ENCODE data around the gene CPB2.
A peak's percentile ranks its signal among the peaks of the same experiment; 100 is the strongest.

The CPB2 gene

DNA sequence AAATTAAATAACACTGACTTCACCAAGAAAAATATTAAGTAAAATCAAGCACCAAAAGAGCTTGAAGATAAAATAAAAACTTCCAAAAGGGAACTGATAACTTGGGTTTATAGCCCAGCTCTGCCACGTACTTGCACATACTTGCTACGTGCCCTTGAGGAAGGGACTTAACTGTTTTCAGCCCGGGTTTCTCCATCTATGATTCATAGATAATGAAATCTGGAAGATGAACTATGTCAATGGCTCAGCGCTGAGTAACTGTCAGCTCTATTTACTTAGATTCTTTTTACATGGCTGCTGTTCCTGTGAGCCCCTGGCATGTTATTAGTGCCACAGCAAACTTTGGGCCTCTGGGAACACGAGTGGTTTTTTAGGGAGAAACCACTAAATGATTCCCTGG is 42.6 kb downstream of the CPB2 start:
- H3K4me3 ChIP-seq (ENCODE audit: low read length): no peak overlapping the region
- peak; percentile 30 for DNase-seq (ENCODE audit: low read depth)
- TF ChIP-seq, protein P1, sequence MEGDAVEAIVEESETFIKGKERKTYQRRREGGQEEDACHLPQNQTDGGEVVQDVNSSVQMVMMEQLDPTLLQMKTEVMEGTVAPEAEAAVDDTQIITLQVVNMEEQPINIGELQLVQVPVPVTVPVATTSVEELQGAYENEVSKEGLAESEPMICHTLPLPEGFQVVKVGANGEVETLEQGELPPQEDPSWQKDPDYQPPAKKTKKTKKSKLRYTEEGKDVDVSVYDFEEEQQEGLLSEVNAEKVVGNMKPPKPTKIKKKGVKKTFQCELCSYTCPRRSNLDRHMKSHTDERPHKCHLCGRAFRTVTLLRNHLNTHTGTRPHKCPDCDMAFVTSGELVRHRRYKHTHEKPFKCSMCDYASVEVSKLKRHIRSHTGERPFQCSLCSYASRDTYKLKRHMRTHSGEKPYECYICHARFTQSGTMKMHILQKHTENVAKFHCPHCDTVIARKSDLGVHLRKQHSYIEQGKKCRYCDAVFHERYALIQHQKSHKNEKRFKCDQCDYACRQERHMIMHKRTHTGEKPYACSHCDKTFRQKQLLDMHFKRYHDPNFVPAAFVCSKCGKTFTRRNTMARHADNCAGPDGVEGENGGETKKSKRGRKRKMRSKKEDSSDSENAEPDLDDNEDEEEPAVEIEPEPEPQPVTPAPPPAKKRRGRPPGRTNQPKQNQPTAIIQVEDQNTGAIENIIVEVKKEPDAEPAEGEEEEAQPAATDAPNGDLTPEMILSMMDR (conservative IDR thresholded peaks at IDR 0.05; ENCODE audit: low read length): no peak

DNA sequence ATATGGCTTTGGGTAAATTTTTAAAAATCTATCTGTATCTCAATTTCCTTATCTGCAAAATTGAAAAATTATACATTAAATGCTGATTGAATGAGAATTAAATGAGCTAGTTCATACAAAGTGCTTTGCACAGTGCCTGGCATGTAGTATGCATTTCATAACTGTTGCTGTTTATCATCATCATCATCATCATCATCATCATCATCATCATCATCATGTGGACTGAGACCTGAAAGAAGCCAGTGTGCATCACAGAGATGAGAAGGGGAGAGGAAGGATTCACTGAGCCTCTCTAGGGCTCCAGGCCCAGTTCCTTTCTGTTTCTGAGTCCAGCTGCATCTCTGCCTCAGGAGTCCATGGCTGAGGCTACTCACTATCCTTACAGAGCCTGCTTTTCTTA is 45.4 kb downstream of the CPB2 start:
- no peak for DNase-seq (ENCODE audit: low read depth)
- no peak overlapping the region for H3K4me3 ChIP-seq (ENCODE audit: low read length)
- TF ChIP-seq, protein P1 (conservative IDR thresholded peaks at IDR 0.05; ENCODE audit: low read length): no peak

DNA sequence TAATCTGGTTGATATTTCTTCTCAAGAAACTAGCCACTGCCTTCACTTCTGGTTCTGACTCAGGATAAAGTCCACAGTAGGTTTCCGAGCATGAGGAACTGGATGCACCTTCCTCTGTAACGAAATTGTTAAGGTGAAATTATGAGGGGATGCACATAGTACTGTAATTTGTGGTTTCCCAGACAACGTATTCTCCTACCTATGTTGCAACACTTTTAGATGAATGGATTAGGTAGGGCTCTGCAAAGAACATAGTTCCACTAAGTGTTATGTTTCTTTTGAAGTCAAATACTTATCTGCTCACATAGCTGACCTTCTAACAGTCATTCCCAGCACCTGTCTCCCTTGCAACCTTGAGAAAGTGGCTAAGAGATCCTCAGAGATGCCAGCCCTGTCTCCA is 46.6 kb downstream of the CPB2 start:
- TF ChIP-seq, protein P1 (conservative IDR thresholded peaks at IDR 0.05; ENCODE audit: low read length): no peak
- DNase-seq (ENCODE audit: low read depth): no peak
- H3K4me3 ChIP-seq (ENCODE audit: low read length): no peak overlapping the region

DNA sequence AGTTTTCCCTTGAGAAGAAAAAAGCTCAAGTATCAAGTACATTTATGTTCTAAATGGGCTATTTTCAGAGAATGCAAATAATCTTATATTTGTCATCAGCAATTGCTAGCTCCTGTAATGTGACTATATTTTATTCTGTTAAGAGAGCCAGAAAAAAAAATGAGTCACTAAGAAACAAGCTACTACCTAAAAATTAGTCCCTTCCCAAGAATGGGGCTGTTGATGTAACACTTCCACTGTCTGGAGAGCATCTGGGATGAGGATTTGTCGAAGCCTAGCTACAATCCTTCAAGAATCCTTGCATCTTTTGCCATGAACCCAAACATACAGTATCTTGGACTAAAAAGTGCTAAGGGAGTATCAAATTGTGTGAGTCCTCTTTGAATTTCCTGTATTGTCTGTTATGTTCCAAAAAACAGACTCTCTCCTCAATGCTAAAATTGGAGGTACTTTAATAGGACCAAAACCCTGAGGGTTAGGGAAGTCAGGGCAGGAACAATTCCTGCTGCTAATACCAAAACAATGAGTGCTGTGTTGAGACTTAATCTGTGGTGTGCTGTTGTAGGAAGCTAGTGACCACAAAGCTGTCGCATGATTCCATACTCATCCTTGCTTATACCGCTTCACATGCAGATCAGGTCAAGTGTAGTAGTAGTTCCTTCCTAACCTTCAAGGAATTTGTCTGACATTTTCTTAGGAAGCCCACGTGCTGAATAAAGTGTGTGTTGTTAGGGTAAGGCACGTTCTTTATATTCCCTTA is 47.4 kb downstream of the CPB2 start:
- H3K4me3 ChIP-seq (ENCODE audit: low read length): no peak overlapping the region
- TF ChIP-seq, protein P1 (conservative IDR thresholded peaks at IDR 0.05; ENCODE audit: low read length): no peak
- DNase-seq (ENCODE audit: low read depth): peak; percentile 75

DNA sequence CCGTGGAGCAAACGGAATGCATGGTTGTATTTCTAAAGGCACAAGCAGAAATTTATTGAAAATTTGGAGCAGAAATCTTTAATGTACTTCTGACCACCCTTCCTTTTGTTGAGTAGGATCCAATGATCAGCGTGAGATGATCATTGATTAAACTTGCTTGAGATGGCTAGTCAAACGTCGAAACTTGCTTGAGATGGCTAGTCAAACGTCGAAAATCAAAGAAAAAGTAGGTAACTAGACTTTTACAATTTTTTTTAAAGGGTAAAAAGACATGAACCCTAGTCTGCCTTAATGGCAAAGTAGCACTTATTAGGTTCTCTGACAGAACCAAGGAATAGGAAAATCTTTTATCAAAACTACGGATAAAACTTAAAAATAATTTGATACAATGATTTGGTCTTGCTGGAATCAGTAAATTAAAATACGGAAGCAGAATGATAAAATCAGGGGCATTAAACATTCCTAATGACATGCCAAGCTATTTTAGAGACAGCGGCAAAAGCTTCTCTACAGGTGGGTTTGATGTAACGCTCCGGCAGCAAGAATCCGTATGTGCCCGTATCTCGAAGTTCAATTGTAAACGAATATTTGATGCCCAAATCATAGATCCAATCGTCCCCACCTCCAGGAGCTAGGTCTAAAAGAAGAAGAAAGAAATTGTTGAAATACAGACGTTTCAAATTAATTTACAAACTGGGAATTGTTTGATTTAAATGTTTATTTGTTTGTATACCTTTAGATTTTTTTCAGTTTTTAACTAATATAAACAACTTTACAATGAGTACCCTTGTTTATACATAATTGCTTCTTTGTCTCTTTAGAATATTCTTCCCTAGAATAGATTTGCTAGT is 51.4 kb downstream of the CPB2 start:
- TF ChIP-seq, protein P1 (conservative IDR thresholded peaks at IDR 0.05; ENCODE audit: low read length): no peak
- peak overlapping the region; percentile 84 for H3K4me3 ChIP-seq (ENCODE audit: low read length)
- no peak for DNase-seq (ENCODE audit: low read depth)

DNA sequence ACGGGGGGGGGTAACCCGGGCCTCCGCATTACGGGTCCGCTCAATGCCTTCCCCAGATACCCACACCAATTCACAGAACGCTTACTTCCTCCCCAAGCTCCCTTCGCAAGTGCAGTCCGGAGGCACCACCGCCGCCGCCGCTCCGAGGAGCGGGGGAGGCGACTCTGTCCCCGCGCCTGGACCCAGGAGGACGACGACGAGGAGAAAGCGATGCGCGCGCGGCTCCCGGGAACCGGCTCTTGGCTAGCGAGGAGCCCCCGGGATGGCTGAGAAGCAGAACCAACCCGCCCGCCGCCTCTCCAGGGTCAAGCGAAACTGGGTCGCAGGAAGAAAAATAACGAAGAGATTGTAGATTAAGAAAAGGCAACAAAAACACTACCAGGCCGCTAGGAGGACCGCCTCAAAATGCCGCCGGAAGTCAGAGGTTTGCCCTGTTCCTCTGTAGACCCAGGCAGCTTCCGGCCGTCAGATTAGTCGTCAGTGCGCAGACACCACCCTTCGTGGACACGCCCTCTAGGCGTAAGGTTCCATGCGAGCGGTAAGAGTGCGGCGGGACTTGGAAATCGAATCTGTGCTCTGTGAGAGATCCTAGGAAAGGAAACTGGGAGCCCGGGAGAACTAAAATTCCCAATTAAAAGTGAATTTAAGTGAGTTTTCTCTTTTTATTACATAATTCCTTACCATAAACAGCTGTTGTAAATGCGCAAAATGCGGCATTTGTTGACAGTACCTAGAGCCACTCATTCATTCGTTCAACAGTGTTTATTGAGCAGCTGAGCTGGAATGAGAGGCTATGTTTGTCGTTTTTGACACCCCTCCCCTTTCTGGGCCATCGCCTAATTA is 52.3 kb downstream of the CPB2 start, which contains the start of gene ZC3H13:
Gene ZC3H13, minus strand, starts transcription at position 428 of the 843 bp plus-strand sequence. CDS start 7,239 bp downstream, outside the sequence.
- DNase-seq (ENCODE audit: low read depth): peak; percentile 95
- TF ChIP-seq, protein P1 (conservative IDR thresholded peaks at IDR 0.05; ENCODE audit: low read length): peak; percentile 40
- H3K4me3 ChIP-seq (ENCODE audit: low read length): peak within 1 kb of the TSS; percentile 84

Data from AG10803 (cell line).